GM18873 (cell line): ENCODE data around the gene ABCC6.
"Not testable (repeated sequence)": the region's sequence is repeated elsewhere in the genome, so short reads cannot be mapped to it uniquely, and the experiment has no call there.

Experiments
- ATAC-seq: cut with Tn5 transposase; IDR thresholded peaks from one replicate; pipeline ENCODE4 v1.9.1; 2021; ENCODE audit warnings: mild to moderate bottlenecking, moderate library complexity, moderate number of reproducible peaks; ENCODE audit not compliant: unreplicated experiment, low FRiP score

ABCC6 gene

DNA sequence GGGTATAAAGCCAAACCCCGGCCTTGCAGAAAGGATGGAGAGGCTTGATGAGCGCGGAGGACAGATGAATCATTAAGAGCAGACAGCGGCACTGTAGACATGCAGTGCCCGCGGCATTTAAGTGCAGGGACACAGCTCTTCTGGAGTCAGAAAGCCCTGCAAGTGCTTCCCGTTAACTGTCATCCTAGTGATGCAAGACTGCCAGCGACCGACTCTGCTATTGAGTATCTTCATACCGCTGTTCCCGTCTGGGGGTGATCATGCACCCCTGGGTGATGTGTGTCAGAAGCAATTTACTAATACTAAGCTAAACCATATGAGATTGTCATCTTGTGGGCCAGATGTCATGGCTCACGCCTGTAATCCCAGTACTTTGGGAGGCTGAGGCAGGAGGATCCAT is 101.0 kb downstream of the ABCC6 start:
- ATAC-seq = no peak

DNA sequence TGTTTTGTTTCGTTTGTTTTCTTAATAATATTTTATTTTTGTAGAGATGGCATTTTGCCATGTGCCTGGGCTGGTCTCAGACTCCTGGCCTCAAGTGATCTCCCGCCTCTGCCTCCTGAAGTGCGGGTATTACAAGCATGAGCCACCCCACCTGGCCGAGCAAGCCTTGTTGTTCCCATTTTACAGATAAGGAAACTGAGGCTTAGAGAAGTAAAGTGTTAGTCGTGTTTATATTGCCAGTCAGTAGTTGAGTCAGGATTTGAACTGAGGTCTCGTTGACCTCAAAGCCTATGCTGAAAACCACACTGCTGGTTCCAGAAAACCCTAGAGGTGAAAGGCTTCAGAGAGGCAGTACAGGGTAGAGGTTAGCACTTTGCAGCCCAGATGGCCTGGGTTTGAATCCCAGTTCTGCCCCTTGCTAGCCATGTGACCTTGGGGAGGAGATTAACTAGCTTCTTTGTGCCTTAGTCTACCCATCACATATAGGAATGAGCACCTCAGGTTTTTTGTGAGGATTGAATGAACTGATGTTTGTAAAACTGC is 102.0 kb downstream of the ABCC6 start:
- no peak for ATAC-seq

DNA sequence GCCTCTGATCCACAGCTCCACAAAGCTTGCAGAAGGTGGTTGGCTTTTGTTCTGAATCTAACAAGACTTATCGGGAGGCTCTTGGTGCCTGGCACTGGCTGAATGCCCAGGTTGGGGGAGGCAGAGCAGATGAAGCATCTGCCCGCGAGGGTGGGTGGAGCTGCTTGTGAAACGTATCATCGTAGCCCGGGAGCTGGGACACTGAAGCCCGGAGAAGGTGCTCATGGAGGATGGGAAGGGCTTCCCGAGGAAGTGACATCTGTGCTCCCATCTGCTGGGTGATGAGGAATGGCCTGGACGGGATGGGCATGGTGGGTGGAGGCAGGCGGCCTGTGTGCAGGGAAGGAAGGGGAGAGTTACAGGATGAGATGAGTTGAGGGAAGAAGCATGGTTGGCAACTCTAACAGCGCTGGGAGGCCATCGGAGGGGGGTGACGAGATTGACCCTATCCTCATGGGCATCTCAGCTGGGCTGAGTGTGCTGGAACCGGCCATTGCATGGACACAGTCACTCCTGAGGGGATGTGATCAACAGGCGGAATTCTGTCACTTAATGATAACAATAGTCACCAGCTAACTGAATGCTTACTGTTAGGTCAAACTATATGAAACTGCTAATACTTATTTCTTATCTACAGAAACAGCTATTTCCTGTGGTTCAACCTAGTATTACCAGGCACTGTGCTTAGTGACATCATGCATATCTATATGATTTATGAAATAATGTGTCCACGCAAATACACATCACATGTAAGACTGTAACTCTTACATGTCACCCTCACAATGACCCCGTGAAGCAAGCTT is 102.7 kb downstream of the ABCC6 start:
- no peak for ATAC-seq

DNA sequence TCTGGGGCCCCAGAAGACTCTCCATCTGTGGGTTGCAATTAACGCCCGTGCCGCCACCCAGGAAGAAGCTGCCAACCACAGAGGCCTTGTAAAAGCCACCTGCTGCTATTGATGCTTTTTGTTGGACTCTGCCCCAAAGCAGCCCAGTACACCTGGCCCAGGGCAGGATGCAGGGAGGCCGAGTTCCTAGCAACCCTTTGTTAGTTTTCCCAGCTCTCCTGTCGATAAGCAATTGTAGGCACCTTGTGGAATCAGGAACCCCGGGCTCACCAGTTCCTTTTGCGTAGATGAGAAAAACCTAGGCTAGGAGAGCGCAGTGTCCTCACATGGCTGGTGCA is 103.3 kb downstream of the ABCC6 start:
- ATAC-seq = no peak

DNA sequence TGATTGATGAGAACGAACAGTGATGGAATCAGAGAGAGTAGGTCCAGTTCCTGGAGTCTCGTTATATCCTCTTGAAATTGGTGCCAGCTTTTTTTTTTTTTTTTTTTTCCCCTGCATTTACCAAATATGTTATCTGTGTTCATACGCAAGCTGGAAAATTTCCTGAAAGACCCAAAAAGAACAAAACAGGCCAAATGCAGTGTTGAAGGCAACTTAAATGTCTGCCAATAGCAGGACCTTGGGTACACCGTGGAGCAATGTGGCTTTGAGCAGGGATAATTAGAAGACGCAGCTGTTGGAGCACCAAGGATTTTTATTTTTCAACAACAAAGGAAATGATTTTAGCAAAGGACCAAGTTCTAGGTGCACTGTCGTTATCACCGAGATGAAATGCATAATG is 105.0 kb downstream of the ABCC6 start:
- no peak for ATAC-seq

DNA sequence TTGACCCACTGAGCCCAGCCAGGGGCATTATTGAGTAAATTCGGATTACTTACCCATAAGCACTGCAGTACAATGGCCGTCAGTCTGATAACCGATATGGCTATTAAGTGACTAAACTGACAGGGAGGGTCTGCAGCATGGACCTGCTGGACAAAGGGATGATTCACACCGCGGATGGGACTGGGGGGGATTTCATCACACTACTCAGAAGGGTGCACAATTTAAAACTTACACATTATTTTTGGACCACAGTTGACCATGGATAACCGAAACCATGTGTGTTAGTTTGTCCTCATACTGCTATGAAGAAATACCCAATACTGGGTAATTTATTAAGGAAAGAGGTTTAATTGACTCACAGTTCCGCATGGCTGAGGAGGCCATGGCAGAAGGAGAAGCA is 106.5 kb downstream of the ABCC6 start:
- ATAC-seq = no peak

DNA sequence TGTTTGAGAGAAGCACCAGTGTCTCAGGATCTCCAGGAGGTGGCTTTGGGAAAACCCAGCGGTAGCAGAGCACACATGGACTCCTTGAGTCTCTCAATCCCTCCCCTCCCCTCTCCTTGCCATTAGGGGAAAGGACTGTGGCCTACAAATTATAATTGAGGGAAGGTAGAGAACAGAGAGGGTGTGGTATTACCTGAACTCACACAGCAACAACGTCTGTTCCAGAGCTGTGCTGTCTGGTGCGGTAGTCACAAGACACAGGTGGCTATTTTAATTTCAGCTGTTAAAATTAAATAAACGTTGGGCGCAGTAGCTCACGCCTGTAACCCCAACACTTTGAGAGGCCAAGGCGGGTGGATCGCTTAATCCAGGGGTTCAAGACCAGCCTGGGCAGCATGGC is 110.2 kb downstream of the ABCC6 start:
- no peak for ATAC-seq

DNA sequence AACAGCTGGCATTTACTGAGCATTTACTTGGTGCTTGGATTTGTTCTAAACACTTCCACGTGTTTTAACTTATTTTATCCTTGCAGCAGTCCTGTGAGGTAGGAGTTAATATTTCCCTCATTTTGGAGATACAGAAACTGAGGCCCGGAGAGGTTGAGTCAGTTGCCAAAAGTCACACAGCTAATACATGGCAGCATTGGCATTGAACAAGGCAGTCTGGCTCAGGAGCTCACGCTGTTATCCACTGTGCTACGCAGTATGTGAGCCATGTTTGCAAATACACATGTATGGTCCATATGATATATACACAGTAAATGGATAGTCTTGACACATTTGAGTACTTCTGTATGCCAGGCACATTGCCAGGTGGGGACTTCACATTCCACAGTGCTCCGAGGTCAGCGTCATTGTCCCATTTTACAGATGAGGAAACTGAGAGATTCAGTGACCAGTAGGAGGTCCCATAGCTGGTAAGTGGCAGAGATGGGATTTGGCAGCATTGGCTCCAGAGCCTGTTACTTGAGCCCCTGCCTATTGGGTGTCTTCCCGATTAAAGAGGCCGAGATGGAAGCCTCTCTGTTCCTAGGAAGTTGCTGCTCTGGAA is 110.7 kb downstream of the ABCC6 start:
- no peak for ATAC-seq

DNA sequence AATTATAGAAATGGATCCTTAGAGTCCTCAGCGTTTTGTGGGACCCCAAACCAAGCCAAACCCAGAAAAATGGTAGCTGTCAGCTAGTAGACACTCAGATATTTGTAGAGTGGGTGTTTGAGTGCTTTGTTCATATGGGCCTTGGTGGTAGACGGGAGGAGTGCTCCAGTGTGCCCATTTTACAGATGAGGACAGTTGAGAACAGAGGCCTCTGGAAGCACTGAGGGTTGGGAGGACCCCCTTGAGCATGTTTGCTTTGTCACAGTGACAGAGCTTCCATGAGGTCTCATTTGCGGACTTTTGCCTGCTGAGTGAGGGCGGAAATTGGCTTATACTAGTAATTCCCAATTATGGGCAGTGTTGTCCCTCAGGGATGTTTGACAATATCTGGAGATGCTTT is 111.7 kb downstream of the ABCC6 start:
- no peak for ATAC-seq

DNA sequence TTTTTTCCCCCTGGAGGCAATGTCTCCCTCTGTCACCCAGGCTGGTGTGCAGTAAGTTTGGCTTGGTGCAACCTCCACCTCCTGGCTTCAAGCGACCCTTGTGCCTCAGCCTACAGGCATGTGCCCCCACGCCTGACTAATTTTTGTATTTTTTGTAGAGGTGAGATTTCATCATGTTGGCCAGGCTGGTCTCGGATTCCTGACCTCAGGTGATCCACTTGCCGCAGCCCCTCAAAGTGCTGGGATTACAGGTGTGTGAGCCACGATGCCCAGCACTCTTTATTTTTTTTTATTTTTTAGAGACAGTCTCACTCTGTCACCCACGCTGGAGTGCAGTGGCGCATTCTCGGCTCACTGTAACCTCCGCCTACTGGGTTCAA is 113.2 kb downstream of the ABCC6 start:
- ATAC-seq = no peak

DNA sequence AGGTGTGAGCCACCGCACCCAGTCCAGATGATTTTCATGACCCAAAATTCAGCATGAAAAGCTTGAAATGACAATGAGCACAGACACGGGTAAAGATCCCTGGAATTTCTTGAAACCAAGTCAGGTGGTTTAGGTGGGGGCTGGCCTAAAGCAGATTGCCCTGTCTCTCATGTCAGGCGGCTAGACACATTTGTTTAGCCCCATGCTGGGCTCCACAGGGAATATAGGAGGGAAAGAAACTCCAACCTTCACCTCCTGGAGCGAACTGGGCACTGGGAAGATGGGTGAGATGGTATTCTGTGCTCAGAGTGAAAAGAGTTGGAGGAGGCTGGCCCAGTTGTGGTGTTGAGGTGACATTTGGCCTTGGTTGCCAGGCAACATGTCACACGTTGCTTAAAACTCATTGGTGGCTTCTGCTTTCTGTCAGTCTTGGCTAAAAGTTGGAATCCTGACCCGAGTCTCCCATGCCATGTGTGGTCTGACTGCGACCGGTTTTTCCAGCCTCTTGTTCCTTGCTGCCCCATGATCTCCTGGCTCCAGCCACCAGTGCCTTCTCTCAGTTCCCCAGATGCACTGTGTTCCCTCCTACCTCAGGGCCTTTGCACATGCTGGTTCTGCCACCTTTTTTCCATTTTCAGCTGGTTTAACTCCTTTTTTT is 113.7 kb downstream of the ABCC6 start:
- ATAC-seq = no peak

DNA sequence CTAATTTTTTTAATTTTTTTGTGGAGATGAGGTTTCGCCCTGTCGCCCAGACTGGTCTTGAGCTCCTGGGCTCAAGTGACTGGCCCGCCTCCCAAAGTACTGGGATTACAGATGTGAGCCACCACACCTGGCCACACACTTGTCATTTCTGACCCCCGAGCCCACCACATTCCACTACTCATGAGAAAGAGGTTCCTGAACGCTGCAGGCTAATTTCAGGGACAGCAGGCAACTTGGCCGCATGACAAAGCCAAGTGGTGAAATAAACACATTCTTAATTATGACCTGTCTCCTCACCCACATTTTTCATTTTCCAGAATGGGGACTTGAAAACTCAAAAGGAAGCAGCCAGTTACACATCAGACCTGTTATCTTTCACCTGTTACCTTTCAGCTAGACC is 114.5 kb downstream of the ABCC6 start:
- ATAC-seq = no peak

DNA sequence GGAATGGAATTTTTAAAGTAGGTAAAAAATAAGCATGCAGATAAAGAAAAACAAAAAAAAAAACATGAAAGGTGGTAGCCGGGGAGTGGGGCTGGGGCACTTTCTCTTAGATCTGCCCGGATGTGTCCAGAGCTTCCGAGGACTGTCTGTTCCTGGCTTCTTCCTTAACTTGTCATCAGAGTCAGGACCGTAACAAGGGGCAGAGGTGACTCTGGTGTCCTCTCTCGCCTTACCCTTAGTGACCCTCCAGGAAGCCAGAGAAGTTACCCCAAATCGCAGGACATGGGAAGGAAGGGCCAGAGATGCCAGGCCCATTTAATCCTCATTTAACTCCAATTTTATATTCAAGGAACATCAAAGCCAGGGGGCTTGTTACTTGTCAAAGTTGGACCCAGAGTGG is 115.5 kb downstream of the ABCC6 start:
- ATAC-seq = no peak

DNA sequence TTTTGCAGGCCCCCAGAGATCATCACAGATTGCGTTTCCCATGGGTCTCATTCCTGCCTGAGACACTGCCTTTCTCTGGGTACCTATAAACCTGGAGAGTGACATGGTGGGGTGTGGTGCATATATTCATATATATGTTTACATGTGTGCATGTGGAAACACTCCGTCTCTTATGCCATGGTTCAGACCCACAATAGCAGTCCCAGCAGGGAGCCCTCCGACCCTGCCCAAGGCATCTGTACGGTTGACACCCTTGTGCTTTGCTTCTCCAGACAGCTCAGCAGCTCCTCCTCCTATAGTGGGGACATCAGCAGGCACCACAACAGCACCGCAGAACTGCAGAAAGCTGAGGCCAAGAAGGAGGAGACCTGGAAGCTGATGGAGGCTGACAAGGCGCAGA is 116.8 kb downstream of the ABCC6 start:
- ATAC-seq = no peak

DNA sequence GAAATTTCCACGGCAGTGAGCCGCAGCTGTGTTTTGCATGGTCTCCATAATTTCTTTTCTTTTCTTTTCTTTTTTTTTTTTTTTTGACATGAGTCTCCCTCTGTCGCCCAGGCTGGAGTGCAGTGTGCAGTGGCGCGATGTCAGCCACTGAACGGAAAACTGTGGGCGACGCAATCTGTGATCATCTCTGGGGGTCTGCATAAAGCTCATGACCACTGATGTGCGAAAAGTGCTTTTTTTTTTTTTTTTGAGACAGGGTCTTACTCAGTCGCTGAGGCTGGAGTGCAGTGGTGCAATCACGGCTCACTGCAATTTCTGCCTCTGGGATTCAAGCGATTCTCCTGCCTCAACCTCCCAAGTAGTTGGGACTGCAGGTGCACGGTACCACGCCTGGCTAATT is 117.6 kb downstream of the ABCC6 start:
- ATAC-seq = no peak

DNA sequence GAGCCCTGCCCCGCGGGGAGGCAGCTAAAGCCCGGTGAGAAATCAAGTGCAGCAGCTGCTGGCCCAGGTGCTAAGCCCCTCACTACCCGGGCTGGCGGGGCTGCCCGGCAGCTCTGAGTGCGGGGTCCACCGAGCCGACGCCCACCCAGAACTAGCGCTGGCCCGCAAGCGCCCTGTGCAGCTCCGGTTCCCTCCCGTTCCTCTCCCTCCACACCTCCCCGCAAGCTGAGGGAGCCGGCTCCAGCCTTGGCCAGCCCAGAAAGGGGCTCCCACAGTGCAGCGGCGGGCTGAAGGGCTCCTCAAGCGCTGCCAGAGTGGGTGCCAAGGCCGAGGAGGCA is 118.5 kb downstream of the ABCC6 start:
- ATAC-seq = not testable (repeated sequence)

DNA sequence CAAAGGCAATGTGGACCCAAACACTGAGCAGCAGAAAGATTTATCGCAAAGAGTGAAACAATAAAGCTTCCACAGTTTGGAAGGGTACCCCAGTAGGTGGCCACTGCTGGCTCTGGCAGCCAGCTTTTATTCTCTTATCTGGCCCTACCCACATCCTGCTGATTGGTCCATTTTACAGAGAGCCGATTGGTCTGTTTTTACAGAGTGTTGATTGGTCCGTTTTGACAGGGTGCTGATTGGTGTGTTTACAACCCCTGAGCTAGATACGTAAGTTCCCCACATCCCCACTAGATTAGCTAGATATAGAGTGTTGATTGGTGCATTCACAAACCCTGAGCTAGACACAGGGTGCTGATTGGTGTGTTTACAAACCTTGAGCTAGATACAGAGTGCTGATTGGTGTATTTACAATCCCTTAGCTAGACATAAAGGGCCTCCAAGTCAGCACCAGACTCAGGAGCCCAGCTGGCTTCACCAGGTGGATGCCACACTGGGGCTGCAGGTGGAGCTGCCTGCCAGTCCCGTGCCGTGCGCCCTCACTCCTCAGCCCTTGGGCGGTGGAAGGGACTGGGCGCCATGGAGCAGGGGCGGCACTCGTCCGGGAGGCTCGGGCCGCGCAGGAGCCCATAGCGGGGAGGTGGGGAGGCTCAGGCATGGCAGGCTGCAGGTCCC is 119.0 kb downstream of the ABCC6 start:
- ATAC-seq = not testable (repeated sequence)

DNA sequence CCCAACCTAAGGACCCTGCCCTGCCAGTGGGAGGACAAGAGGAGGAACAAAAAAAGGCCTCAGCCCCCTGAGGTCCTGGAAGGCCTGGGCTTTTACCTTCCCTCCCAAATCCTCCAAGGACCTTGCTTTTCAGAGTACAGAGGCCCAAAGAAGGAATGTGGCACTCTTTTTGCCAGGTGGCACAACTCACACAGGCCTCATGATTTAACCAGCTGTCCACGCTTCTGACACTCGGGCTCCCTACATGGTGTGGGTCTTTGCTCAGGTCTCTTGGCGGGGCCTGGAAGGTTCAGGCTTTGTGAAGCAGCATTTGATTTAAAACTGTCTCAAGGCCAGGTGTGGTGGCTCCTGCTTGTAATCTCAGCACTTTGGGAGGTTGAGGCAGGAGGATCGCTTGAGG is 120.6 kb downstream of the ABCC6 start:
- ATAC-seq = no peak

DNA sequence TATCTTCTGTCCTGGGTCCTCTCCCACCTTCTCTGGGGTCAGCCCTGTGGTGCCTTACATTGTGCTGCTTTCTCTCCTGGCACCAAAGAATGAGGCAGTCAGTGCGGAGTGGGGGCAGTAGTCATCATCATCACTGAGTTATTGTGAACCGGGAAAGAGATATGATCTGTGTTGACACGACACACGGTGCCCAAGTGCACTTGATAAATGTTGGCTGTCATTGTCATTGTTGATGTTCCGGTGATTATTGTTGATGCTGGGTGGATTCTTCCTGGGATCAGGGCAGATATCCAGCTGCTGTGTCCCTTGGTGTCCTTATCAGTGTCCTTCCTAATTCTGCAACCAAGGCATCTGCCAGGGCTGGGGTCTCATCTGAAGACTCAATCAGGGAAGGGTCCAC is 121.7 kb downstream of the ABCC6 start:
- ATAC-seq = no peak

DNA sequence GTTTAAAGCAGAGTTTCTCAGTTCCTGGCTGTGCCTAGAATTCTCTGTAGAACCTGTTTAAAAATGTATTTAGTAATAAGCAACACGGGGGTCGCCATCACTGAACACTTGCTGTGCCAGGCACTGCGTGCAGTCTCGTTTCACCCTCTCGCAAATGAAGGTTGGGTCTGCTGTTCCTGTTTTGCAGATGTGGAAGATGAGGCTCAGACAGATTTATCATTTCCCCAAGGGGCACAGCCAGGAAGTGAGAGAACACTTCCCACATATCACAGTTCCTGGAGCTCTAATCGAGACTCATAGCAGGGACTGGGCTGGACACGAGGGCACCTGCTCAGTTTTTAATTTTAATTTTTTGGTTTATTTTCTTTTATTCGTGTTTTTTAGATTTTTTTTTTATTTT is 122.7 kb downstream of the ABCC6 start:
- no peak for ATAC-seq

DNA sequence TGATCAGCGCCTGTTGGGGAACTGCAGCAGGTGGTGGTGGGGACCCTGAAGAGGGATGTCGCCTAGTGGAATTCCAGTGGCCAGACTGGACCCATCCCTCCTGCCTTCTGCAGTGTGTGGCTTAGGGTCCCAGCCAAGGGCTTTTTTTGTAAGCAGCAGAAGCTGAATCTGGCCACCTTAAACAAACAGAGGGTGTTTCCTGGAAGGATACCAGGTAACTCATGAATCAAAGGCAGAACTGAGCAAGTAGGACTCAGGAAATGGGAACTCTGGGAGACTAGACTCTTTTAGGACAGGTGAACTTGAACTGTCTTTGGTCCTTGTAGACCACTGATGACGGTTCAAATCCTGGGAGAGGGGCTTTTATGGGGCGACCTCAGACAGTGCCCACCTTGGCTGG is 124.0 kb downstream of the ABCC6 start:
- no peak for ATAC-seq
